ENCODE results near the gene OR10J5.

DNA sequence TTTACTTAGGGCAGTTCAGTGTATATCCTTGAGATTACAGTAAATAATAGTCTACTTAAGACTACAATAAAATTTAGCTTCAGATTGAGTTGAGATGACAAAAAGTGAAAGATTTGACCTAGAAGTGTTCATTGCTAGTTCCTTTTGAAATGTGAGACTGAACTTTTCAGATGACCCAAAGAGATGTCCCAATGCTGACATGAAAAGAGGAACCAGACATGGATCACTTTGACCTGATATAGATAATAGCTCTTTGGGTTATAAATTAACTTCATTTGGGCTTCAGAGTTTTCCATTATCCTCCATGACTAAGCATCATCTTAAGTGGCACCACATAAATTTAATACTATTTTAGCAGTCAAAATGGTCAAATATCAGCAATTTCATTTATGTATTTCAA lies 25.7 kb upstream of the OR10J5 start:
- TF ChIP-seq POLR2AphosphoS5 (IDR thresholded peaks at IDR 0.05; ENCODE audit: borderline replicate concordance, low read depth, low read length) (no peak), FOXP2 (optimal IDR thresholded peaks at IDR 0.05; ENCODE audit: control extremely low read depth, extremely low read length, insufficient read depth) (no peak)
